H1 (cell line): ENCODE measurements around the gene FBN2. TPM values are rescaled to one million over a fixed set of nuclear protein-coding genes. Genes with fewer than 3 reads are reported as not detected.

Source experiments
- ASH2L ChIP-seq: fragments of 200-600, 300-600 bp; sonication (generic); IDR thresholded peaks from one replicate; pipeline ENCODE4 v1.7.1; 2017; ENCODE audit warnings: low read length
- ATF3 ChIP-seq: IDR thresholded peaks from 2 replicates; pipeline ENCODE4 v1.6.1; 2011; ENCODE audit warnings: low read depth, mild to moderate bottlenecking, low read length; ENCODE audit not compliant: insufficient read depth
- CBX8 ChIP-seq: fragments of 300-800, 300-1000 bp; sonication (generic); IDR thresholded peaks from 2 replicates; pipeline ENCODE4 v1.7.1; 2016; ENCODE audit warnings: low read depth, low read length, borderline replicate concordance
- CHD7 ChIP-seq: fragments of 300-600 bp; sonication (generic); IDR thresholded peaks from 2 replicates; pipeline ENCODE4 v1.7.1; 2012; ENCODE audit warnings: low read length, moderate library complexity, mild to moderate bottlenecking, inconsistent platforms; ENCODE audit not compliant: insufficient replicate concordance
- FOSL1 ChIP-seq: IDR thresholded peaks from 2 replicates; pipeline ENCODE4 v1.6.1; 2011; ENCODE audit warnings: mild to moderate bottlenecking, low read depth, low read length, moderate library complexity; ENCODE audit not compliant: insufficient read depth
- GABPA ChIP-seq: IDR thresholded peaks from 2 replicates; pipeline ENCODE4 v1.6.1; 2011; ENCODE audit warnings: mild to moderate bottlenecking, low read length, moderate library complexity, borderline replicate concordance; ENCODE audit not compliant: insufficient read depth
- RAD21 ChIP-seq, 2 experiments: IDR thresholded peaks in 1 of 2; conservative IDR thresholded peaks in 1 of 2; 2 replicates each; pipeline ENCODE4 v1.6.1; 2011; ENCODE audit warnings: low read depth in 2 of 2, low read length in 2 of 2, improper control_type of control experiment in 1 of 2, inconsistent platforms in 1 of 2, mild to moderate bottlenecking in 1 of 2, moderate library complexity in 1 of 2
- RXRA ChIP-seq: IDR thresholded peaks from 2 replicates; pipeline ENCODE4 v1.6.1; 2011; ENCODE audit warnings: low read depth, mild to moderate bottlenecking, low read length, moderate library complexity; ENCODE audit not compliant: insufficient read depth
- SP4 ChIP-seq: IDR thresholded peaks from 2 replicates; pipeline ENCODE4 v1.6.1; 2012; ENCODE audit warnings: low read length, inconsistent platforms
- SUZ12 ChIP-seq: fragments of 200-600 bp; sonication (generic); IDR thresholded peaks from 2 replicates; pipeline ENCODE4 v1.6.1; 2012; ENCODE audit warnings: mild to moderate bottlenecking, inconsistent platforms, low read length, moderate library complexity, mixed read lengths
- polyA plus RNA-seq, 7 experiments: library from polyadenylated mRNA; depleted of rRNA in 3 of 7; stranded (reverse) in 5 of 7; unstranded in 2 of 7; fragments of >200 nt in 5 of 7; fragments of 200-250 nt in 2 of 7; gene quantifications; 1 replicate in 5 of 7; 2 replicates in 1 of 7; 4 replicates in 1 of 7; pipeline versions ENCODE4 v1.2.1 to v1.2.3, GENCODE V29; 2011 to 2013; ENCODE audit warnings: missing spikeins in 2 of 7, mixed read lengths in 2 of 7
- total RNA-seq: library from RNA; stranded (reverse); fragmentation: NEBNext Ultra II Directional; extraction: Animal tissue kit (Norgen Biotek cat#: 25700); gene quantifications from 2 replicates; pipeline ENCODE4 v1.2.1, GENCODE V29; 2021

FBN2 gene
- total and polyA plus RNA-seq, 2 of the 8 experiments (the other 6 are each of a cell fraction or from before 2014, with no cell fraction given): 14.1 to 16.3 TPM

- TF ChIP-seq CHD7: no peak
- no peak for TF ChIP-seq SUZ12
- TF ChIP-seq ASH2L: no peak
- no peak for TF ChIP-seq RAD21 (IDR thresholded peaks at IDR 0.05 in 1 of 2, conservative IDR thresholded peaks at IDR 0.05 in 1 of 2; ENCODE audit: low read depth in 2 of 2, low read length in 2 of 2)
- no peak for TF ChIP-seq RXRA
- no peak for TF ChIP-seq CBX8
- no peak for TF ChIP-seq FOSL1
- no peak for TF ChIP-seq ATF3
- TF ChIP-seq GABPA: no peak
- no peak for TF ChIP-seq SP4
These were observed 24.2 kb downstream of the FBN2 start (continued) for GRCh38 chr5:128513806-128514205.
